GM12872 (cell line): ENCODE data around the gene DYNLRB1.

Source experiments
- TF ChIP-seq, protein P1 (sequence below): IDR thresholded peaks from 3 replicates; pipeline ENCODE4 v1.5.1; 2011; ENCODE audit warnings: low read depth, mild to moderate bottlenecking, low read length, moderate library complexity; ENCODE audit not compliant: insufficient read depth

DYNLRB1 gene

GRCh38 chr20:34581341-34582184, 65.3 kb downstream of the DYNLRB1 start:
- TF ChIP-seq, protein P1, sequence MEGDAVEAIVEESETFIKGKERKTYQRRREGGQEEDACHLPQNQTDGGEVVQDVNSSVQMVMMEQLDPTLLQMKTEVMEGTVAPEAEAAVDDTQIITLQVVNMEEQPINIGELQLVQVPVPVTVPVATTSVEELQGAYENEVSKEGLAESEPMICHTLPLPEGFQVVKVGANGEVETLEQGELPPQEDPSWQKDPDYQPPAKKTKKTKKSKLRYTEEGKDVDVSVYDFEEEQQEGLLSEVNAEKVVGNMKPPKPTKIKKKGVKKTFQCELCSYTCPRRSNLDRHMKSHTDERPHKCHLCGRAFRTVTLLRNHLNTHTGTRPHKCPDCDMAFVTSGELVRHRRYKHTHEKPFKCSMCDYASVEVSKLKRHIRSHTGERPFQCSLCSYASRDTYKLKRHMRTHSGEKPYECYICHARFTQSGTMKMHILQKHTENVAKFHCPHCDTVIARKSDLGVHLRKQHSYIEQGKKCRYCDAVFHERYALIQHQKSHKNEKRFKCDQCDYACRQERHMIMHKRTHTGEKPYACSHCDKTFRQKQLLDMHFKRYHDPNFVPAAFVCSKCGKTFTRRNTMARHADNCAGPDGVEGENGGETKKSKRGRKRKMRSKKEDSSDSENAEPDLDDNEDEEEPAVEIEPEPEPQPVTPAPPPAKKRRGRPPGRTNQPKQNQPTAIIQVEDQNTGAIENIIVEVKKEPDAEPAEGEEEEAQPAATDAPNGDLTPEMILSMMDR, result no peak

DNA sequence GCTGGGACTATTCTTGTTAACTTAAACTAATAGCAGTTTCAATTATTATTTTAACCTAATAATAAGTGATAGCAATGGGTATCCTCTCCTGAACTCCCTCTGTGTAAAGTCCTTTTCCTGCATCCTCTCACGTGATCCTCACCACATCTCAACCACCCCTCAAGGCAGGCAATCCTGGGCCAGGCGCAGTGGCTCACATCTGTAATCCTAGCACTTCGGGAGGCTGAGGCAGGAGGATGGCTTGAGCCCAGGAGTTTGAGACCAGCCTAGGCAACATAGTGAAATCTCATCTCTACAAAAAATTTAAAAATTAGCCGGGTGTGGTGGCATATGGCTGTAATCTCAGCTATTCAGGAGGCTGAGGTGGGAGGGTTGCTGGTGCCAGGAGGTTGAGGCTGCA, 66.0 kb downstream of the DYNLRB1 start:
- TF ChIP-seq, protein P1, result no peak

DNA sequence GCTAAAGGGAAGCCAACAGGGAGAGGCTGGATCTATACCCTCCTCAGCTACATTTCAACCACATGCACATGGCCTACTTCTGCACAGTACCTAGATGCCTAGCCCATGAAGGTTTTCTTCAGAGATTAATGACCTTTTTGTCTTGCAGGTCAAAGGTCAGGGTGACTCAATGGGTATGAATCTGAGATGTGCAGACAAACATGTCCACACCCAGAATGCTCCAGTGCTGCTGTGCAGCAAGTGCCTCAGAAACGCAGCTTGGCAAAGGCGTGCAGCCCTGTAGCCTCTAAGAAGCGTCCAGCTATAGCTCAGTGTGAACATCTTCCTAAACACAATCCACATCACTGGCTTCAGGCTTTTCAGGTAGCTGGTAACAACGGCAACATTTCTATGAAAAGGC, 66.7 kb downstream of the DYNLRB1 start:
- TF ChIP-seq, protein P1, result no peak

DNA sequence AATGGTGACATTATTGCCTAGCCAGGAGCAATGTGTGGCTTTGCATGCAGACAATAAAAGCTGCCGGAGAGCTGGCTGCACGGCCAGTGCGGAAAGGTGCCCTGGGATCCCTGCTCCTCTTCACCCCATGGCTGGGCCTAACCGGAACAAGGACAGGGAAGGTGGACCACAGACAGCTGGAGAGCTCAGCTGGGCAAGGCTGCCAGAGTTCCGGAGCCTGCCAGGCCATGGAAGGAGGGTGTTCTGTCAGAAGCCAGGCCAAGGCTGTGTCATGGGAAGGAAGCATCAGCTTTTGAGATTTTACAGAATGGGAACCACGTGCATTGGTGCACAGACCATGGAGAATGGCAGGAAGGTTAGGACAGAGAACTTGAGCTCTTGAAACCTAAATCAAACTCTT, 67.3 kb downstream of the DYNLRB1 start:
- TF ChIP-seq, protein P1, result no peak

- TF ChIP-seq, protein P1, result no peak
Measured at GRCh38 chr20:34585019-34585418, 68.8 kb downstream of the DYNLRB1 start.

DNA sequence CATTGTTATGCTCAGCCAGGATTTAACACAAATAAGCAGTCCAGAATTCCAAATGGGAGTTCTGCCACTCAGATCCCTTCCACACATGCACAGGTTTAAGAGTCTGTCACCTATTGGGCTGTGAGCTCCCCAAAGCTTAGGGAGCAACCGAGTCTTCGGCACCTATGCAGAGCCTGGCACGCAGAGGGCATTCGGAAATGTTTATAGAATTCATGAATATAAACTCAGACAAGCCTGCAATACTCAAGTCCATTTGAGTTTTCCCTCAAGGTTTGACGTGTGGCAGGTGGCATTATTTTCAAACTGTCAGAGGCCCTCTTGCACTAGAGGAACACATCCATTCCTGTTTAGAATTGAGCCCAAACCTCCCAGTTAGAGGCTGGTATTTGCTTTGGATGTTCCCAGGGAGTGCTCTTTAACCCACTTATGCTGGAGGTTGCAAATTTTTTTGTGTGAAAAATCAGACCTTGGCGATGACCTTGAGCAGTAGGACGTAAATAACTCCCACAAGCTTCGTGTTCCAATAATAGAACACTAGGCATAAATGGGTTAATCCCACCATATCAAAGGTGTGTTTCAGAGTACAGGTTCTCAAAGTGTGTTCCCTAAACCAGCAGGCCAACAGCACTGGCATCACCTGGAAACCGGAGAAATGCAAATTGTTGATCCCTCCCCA, 70.4 kb downstream of the DYNLRB1 start:
- TF ChIP-seq, protein P1, result no peak
